Naive thymus-derived CD4-positive, alpha-beta T cell (primary cell): ENCODE measurements around the gene SPACDR. TPM values are rescaled to one million over a fixed set of nuclear protein-coding genes. Genes with fewer than 3 reads are reported as not detected.

Source experiments
- ATAC-seq: fragments of 150-1000 bp; cut with Tn5 transposase; 2 replicates; pipeline ENCODE4 v1.10.0; 2021; ENCODE audit warnings: mild to moderate bottlenecking, moderate library complexity
- CTCF ChIA-PET: fragments of 350-600 bp; sonication (Branson Sonifier 250); formaldehyde crosslinking; loops from one replicate; lab custom pipeline; 2021; ENCODE audit warnings: antibody characterized with exemption; lab: Charles Lee
- POLR2A ChIA-PET: fragments of 350-600 bp; sonication (Branson Sonifier 250); formaldehyde crosslinking; loops from one replicate; lab custom pipeline; 2021; ENCODE audit warnings: antibody characterized with exemption, inconsistent platforms; lab: Charles Lee
- DNase-seq, 9 donors: peaks; one replicate each; pipeline versions ENCODE4 v3.0.0 to v3.0.0-alpha.2; 2020 to 2022; ENCODE audit warnings: mixed read lengths in 1 of 9
- H3K27ac ChIP-seq: one replicate; pipeline ENCODE4 v1.7.0; 2013; ENCODE audit warnings: mild to moderate bottlenecking, low read depth, low read length, moderate library complexity
- H3K27me3 ChIP-seq, 2 donors: one replicate each; pipeline ENCODE4 v1.7.0; 2013; ENCODE audit warnings: low read length in 2 of 2, mild to moderate bottlenecking in 2 of 2, moderate library complexity in 2 of 2; ENCODE audit not compliant: control insufficient read depth in 2 of 2, insufficient read depth in 2 of 2
- H3K36me3 ChIP-seq, 3 experiments: 1 replicate in 2 of 3; 2 replicates in 1 of 3; pipeline ENCODE4 v1.7.0; 2013; ENCODE audit warnings: low read length in 3 of 3, mild to moderate bottlenecking in 3 of 3, moderate library complexity in 1 of 3; ENCODE audit not compliant: insufficient read depth in 3 of 3, control insufficient read depth in 2 of 3
- H3K4me1 ChIP-seq, 2 donors: one replicate each; pipeline ENCODE4 v1.7.0; 2013; ENCODE audit warnings: low read length in 2 of 2, mild to moderate bottlenecking in 2 of 2, moderate library complexity in 1 of 2; ENCODE audit not compliant: control insufficient read depth in 2 of 2, insufficient read depth in 2 of 2
- H3K4me3 ChIP-seq: 2 replicates; pipeline ENCODE4 v1.7.0; 2013; ENCODE audit warnings: mild to moderate bottlenecking, low read length
- H3K9me3 ChIP-seq, 3 experiments: 1 replicate in 2 of 3; 2 replicates in 1 of 3; pipeline ENCODE4 v1.7.0; 2013; ENCODE audit warnings: low read length in 3 of 3; ENCODE audit not compliant: control insufficient read depth in 2 of 3
- H3K27ac Mint-ChIP-seq, 9 donors: one replicate each; pipeline ENCODE4 v1.8.0; 2020 to 2022; ENCODE audit warnings: mixed read lengths in 9 of 9, mild to moderate bottlenecking in 8 of 9, moderate library complexity in 5 of 9, inconsistent platforms in 2 of 9
- H3K27me3 Mint-ChIP-seq, 5 donors: one replicate each; pipeline ENCODE4 v1.8.0; 2021 to 2022; ENCODE audit warnings: mixed read lengths in 5 of 5, mild to moderate bottlenecking in 1 of 5
- H3K36me3 Mint-ChIP-seq, 5 donors: one replicate each; pipeline ENCODE4 v1.8.0; 2020 to 2022; ENCODE audit warnings: mixed read lengths in 5 of 5, mild to moderate bottlenecking in 3 of 5, inconsistent platforms in 1 of 5
- H3K4me1 Mint-ChIP-seq, 7 donors: one replicate each; pipeline ENCODE4 v1.8.0; 2020 to 2022; ENCODE audit warnings: mixed read lengths in 7 of 7, mild to moderate bottlenecking in 3 of 7, inconsistent platforms in 1 of 7
- H3K4me3 Mint-ChIP-seq, 10 donors: one replicate each; pipeline ENCODE4 v1.8.0; 2020 to 2022; ENCODE audit warnings: mild to moderate bottlenecking in 10 of 10, mixed read lengths in 10 of 10, moderate library complexity in 6 of 10, inconsistent platforms in 2 of 10
- H3K9me3 Mint-ChIP-seq, 11 donors: one replicate each; pipeline ENCODE4 v1.8.0; 2020 to 2022; ENCODE audit warnings: mixed read lengths in 11 of 11, mild to moderate bottlenecking in 4 of 11, inconsistent platforms in 1 of 11, moderate library complexity in 1 of 11
- intact Hi-C, 2 donors: fragments of 100-400 bp; cut with micrococcal nuclease; formaldehyde crosslinking; loops; one replicate each; pipeline ENCODE4 v1.15.1; 2023
- polyA plus RNA-seq, 2 donors: library from polyadenylated mRNA; unstranded; fragments of 300-500 nt; fragmentation: Illumina TruSeq; gene quantifications; one replicate each; pipeline ENCODE4 v1.2.3, GENCODE V29; 2021
- total RNA-seq, 6 experiments: library from RNA in 5 of 6; stranded (reverse) in 5 of 6; gene quantifications; 1 replicate in 5 of 6; 2 replicates in 1 of 6; pipeline ENCODE4 v1.2.3 and lab custom pipeline; 2021 to 2026

Gene SPACDR
- total and polyA plus RNA-seq, 7 experiments from 2014 or later: 0.85 to 7.8 (median 2.2) TPM; not detected in 1

GRCh38 chr7:100419660-100420226 lies 44.3 kb downstream of the SPACDR start:
- ChIA-PET CTCF (interaction anchor here (1.2 kb wide), 1 partner anchor 13 kb away, joined by 3 read pairs; no protein-coding TSS in a partner anchor), POLR2A (interaction anchor here (0.6 to 1.4 kb wide), 3 partner anchors 10 to 276 kb away, joined by 3 to 6 read pairs (median 3); partner anchors contain the start of gene MEPCE)
- H3K4me1 ChIP-seq: no peaks in the 10 kb centered on the region

GRCh38 chr7:100418930-100419659 lies 45.0 kb downstream of the SPACDR start:
- no peaks in the 10 kb centered on the region for H3K4me1 ChIP-seq
- ATAC-seq: no peak
- no peaks in the 10 kb centered on the region for H3K9me3 ChIP-seq
- Mint-ChIP-seq H3K27me3 (peaks cover 0 to 6% (median 0%) of the 10 kb centered on the region in 5 donors), H3K4me1 (peaks cover 0 to 4% (median 0%) of the 10 kb centered on the region in 7 donors), H3K4me3 (no peak overlapping the region), H3K9me3 (no peaks in the 10 kb centered on the region), H3K36me3 (peaks cover 0 to 20% (median 12%) of the 10 kb centered on the region in 5 donors), H3K27ac (peak overlapping the region in 4 of 9 donors; percentile 10 to 88 (median 21))
- no peak overlapping the region for H3K4me3 ChIP-seq
- no peak overlapping the region for H3K27ac ChIP-seq
- CTCF ChIA-PET: no interaction called here
- H3K27me3 ChIP-seq: no peaks in the 10 kb centered on the region
- POLR2A ChIA-PET: interaction anchor here (1.4 kb wide), 1 partner anchor 10 kb away, joined by 6 read pairs; the partner anchor contains the start of gene MEPCE
- no peak for DNase-seq
- H3K36me3 ChIP-seq: no peaks in the 10 kb centered on the region
- intact Hi-C loops: no loop called here

More at GRCh38 chr7:100419660-100420226, 44.3 kb downstream of the SPACDR start:
- DNase-seq: no peak
- intact Hi-C loops: loop anchor here in 1 of 2 donors (10.0 kb wide), 2 partner anchors 825 to 945 kb away; partner anchors contain the start of genes FIS1 and ZNF789
- Histone ChIP-seq H3K36me3 (no peaks in the 10 kb centered on the region), H3K27me3 (no peaks in the 10 kb centered on the region), H3K4me3 (no peak overlapping the region), H3K27ac (no peak overlapping the region), H3K9me3 (no peaks in the 10 kb centered on the region)
- peaks cover 0 to 20% (median 12%) of the 10 kb centered on the region in 5 donors for H3K36me3 Mint-ChIP-seq
- H3K27ac Mint-ChIP-seq: peak overlapping the region in 4 of 9 donors; percentile 10 to 88 (median 18)
- no peaks in the 10 kb centered on the region for H3K9me3 Mint-ChIP-seq
- H3K4me1 Mint-ChIP-seq: peaks cover 0 to 4% (median 0%) of the 10 kb centered on the region in 7 donors
- H3K27me3 Mint-ChIP-seq: peaks cover 0 to 6% (median 0%) of the 10 kb centered on the region in 5 donors
- no peak for ATAC-seq
- H3K4me3 Mint-ChIP-seq: no peak overlapping the region

- Histone ChIP-seq H3K27ac (no peak overlapping the region), H3K4me3 (no peak overlapping the region), H3K4me1 (no peaks in the 10 kb centered on the region), H3K9me3 (no peaks in the 10 kb centered on the region), H3K36me3 (no peaks in the 10 kb centered on the region), H3K27me3 (no peaks in the 10 kb centered on the region)
- H3K36me3 Mint-ChIP-seq: peaks cover 0 to 19% (median 12%) of the 10 kb centered on the region in 5 donors
- ChIA-PET CTCF (no interaction called here), POLR2A (interaction anchor here (1.1 to 1.4 kb wide), 2 partner anchors 13 to 14 kb away, joined by 3 read pairs; partner anchors contain the start of genes MEPCE and ZCWPW1)
- H3K4me1 Mint-ChIP-seq: peaks cover 0 to 8% (median 0%) of the 10 kb centered on the region in 7 donors
- intact Hi-C loops: no loop called here
- no peak for ATAC-seq
- no peaks in the 10 kb centered on the region for H3K9me3 Mint-ChIP-seq
- peaks cover 0 to 21% (median 0%) of the 10 kb centered on the region in 5 donors for H3K27me3 Mint-ChIP-seq
- DNase-seq: no peak
- H3K27ac Mint-ChIP-seq: peak overlapping the region in 2 of 9 donors; percentile 2 to 89
- no peak overlapping the region for H3K4me3 Mint-ChIP-seq
Observed at GRCh38 chr7:100415448-100415847, 48.6 kb downstream of the SPACDR start.

GRCh38 chr7:100413889-100414288 lies 50.2 kb downstream of the SPACDR start:
- no peak for ATAC-seq

GRCh38 chr7:100413346-100413745 lies 50.7 kb downstream of the SPACDR start:
- Histone ChIP-seq H3K9me3 (no peaks in the 10 kb centered on the region), H3K4me3 (no peak overlapping the region), H3K27ac (no peak overlapping the region), H3K4me1 (no peaks in the 10 kb centered on the region), H3K36me3 (no peaks in the 10 kb centered on the region), H3K27me3 (no peaks in the 10 kb centered on the region)
- Mint-ChIP-seq H3K4me3 (no peak overlapping the region), H3K4me1 (peaks cover 0 to 8% (median 0%) of the 10 kb centered on the region in 7 donors), H3K27me3 (peaks cover 0 to 21% (median 0%) of the 10 kb centered on the region in 5 donors), H3K36me3 (peaks cover 0 to 15% (median 10%) of the 10 kb centered on the region in 5 donors), H3K9me3 (no peaks in the 10 kb centered on the region), H3K27ac (peak overlapping the region in 2 of 9 donors; percentile 8 to 45)
- intact Hi-C loops: no loop called here
- no peak for DNase-seq
- ChIA-PET CTCF (interaction anchor here (0.6 kb wide), 1 partner anchor 282 kb away, joined by 3 read pairs; no protein-coding TSS in a partner anchor), POLR2A (no interaction called here)
- no peak for ATAC-seq

More at GRCh38 chr7:100413889-100414288, 50.2 kb downstream of the SPACDR start:
- Mint-ChIP-seq H3K27me3 (peaks cover 0 to 21% (median 0%) of the 10 kb centered on the region in 5 donors), H3K36me3 (peaks cover 0 to 15% (median 10%) of the 10 kb centered on the region in 5 donors), H3K4me3 (no peak overlapping the region), H3K4me1 (peaks cover 0 to 8% (median 0%) of the 10 kb centered on the region in 7 donors), H3K9me3 (no peaks in the 10 kb centered on the region), H3K27ac (no peak overlapping the region)
- no peak for DNase-seq
- H3K4me1 ChIP-seq: no peaks in the 10 kb centered on the region
- intact Hi-C loops: no loop called here
- CTCF ChIA-PET: interaction anchor here (0.6 kb wide), 2 partner anchors 15 to 405 kb away, joined by 3 to 4 read pairs; no protein-coding TSS in a partner anchor
- no peaks in the 10 kb centered on the region for H3K36me3 ChIP-seq
- no peaks in the 10 kb centered on the region for H3K9me3 ChIP-seq
- H3K27me3 ChIP-seq: no peaks in the 10 kb centered on the region
- no peak overlapping the region for H3K27ac ChIP-seq
- H3K4me3 ChIP-seq: no peak overlapping the region
- POLR2A ChIA-PET: no interaction called here

- ATAC-seq (no peak), DNase-seq (no peak)
- intact Hi-C loops: no loop called here
- Mint-ChIP-seq H3K36me3 (peaks cover 0 to 13% (median 9%) of the 10 kb centered on the region in 5 donors), H3K4me1 (peaks cover 0 to 11% (median 4%) of the 10 kb centered on the region in 7 donors), H3K27ac (no peak overlapping the region), H3K27me3 (peaks cover 0 to 25% (median 0%) of the 10 kb centered on the region in 5 donors), H3K4me3 (no peak overlapping the region), H3K9me3 (no peaks in the 10 kb centered on the region)
- POLR2A ChIA-PET: interaction anchor here (0.7 kb wide), 1 partner anchor 15 kb away, joined by 3 read pairs; no protein-coding TSS in a partner anchor
- Histone ChIP-seq H3K27ac (no peak overlapping the region), H3K4me1 (no peaks in the 10 kb centered on the region), H3K27me3 (no peaks in the 10 kb centered on the region), H3K9me3 (no peaks in the 10 kb centered on the region), H3K4me3 (no peak overlapping the region), H3K36me3 (no peaks in the 10 kb centered on the region)
- CTCF ChIA-PET: interaction anchor here (1.1 kb wide), 1 partner anchor 278 kb away, joined by 3 read pairs; no protein-coding TSS in a partner anchor
Observed at GRCh38 chr7:100411101-100411500, 53.0 kb downstream of the SPACDR start.
